Vagina (tissue), 2 donors: ENCODE measurements around the gene BRDT. TPM values are rescaled to one million over a fixed set of nuclear protein-coding genes. Genes with fewer than 3 reads are reported as not detected.

Experiments
- DNase-seq, 2 donors: peaks; one replicate each; pipeline ENCODE4 v3.0.0-alpha.2; 2017; ENCODE audit errors: extremely low spot score in 2 of 2
- H3K27ac ChIP-seq: fragments of 200-600 bp; sonication (generic); one replicate; pipeline ENCODE4 v1.5.1; 2019
- H3K27me3 ChIP-seq: fragments of 200-600 bp; sonication (generic); one replicate; pipeline ENCODE4 v1.5.1; 2019
- H3K36me3 ChIP-seq, 2 donors: fragments of 200-600 bp; sonication (generic); one replicate each; pipeline ENCODE4 v1.5.1; 2017 to 2019
- H3K4me1 ChIP-seq: fragments of 200-600 bp; sonication (generic); one replicate; pipeline ENCODE4 v1.5.1; 2019
- H3K4me3 ChIP-seq, 2 donors: fragments of 200-600 bp; sonication (generic); 1 replicate in 1 of 2; 2 replicates in 1 of 2; pipeline ENCODE4 v1.5.1; 2016 to 2019
- H3K9me3 ChIP-seq: fragments of 200-600 bp; sonication (generic); one replicate; pipeline ENCODE4 v1.5.1; 2019
- POLR2A ChIP-seq, 2 donors: fragments of 450-650 bp; IDR thresholded peaks; one replicate each; pipeline ENCODE4 v1.6.1; 2017; ENCODE audit warnings: antibody characterized with exemption in 2 of 2, mild to moderate bottlenecking in 2 of 2, moderate library complexity in 2 of 2
- POLR2AphosphoS5 ChIP-seq, 2 donors: sonication (generic); formaldehyde crosslinking; IDR thresholded peaks; one replicate each; pipeline ENCODE4 v1.9.0; 2017; ENCODE audit warnings: antibody characterized with exemption in 2 of 2, mild to moderate bottlenecking in 2 of 2, low read depth in 1 of 2; ENCODE audit not compliant: insufficient read depth in 1 of 2
- intact Hi-C: fragments of 100-400 bp; cut with DNase I; formaldehyde crosslinking; loops from one replicate; pipeline ENCODE4 v1.15.1; 2023
- total RNA-seq: library from RNA; depleted of rRNA; stranded (reverse); fragments of >200 nt; gene quantifications from one replicate; pipeline ENCODE4 v1.2.3, GENCODE V29; 2016
- TF ChIP-seq, protein P1 (sequence below), 3 experiments: fragments of 450-650 bp in 2 of 3; fragments of 200-600 bp in 1 of 3; sonication (generic) in 1 of 3; IDR thresholded peaks; one replicate each; pipeline ENCODE4 v1.5.1; 2017 to 2019; ENCODE audit warnings: antibody characterized with exemption in 3 of 3, mild to moderate bottlenecking in 2 of 3, moderate library complexity in 2 of 3

Gene BRDT
- total RNA-seq, 1 donor from 2014 or later = not detected

GRCh38 chr1:91916046-91916445 is 33.2 kb upstream of the BRDT start:
- H3K27me3 ChIP-seq = no peaks in the 10 kb centered on the region
- H3K36me3 ChIP-seq = no peaks in the 10 kb centered on the region
- TF ChIP-seq POLR2AphosphoS5 (IDR thresholded peaks at IDR 0.05; ENCODE audit: insufficient read depth in 1 of 2, low read depth in 1 of 2) (no peak), POLR2A (IDR thresholded peaks at IDR 0.05) (no peak)
- TF ChIP-seq, protein P1, sequence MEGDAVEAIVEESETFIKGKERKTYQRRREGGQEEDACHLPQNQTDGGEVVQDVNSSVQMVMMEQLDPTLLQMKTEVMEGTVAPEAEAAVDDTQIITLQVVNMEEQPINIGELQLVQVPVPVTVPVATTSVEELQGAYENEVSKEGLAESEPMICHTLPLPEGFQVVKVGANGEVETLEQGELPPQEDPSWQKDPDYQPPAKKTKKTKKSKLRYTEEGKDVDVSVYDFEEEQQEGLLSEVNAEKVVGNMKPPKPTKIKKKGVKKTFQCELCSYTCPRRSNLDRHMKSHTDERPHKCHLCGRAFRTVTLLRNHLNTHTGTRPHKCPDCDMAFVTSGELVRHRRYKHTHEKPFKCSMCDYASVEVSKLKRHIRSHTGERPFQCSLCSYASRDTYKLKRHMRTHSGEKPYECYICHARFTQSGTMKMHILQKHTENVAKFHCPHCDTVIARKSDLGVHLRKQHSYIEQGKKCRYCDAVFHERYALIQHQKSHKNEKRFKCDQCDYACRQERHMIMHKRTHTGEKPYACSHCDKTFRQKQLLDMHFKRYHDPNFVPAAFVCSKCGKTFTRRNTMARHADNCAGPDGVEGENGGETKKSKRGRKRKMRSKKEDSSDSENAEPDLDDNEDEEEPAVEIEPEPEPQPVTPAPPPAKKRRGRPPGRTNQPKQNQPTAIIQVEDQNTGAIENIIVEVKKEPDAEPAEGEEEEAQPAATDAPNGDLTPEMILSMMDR (IDR thresholded peaks at IDR 0.05) = no peak
- intact Hi-C loops = no loop called here
- DNase-seq = no peak
- H3K4me3 ChIP-seq = no peak overlapping the region
- no peaks in the 10 kb centered on the region for H3K4me1 ChIP-seq
- H3K9me3 ChIP-seq = no peaks in the 10 kb centered on the region
- H3K27ac ChIP-seq = no peak overlapping the region

GRCh38 chr1:91916811-91917460 is 32.3 kb upstream of the BRDT start:
- intact Hi-C loops = no loop called here
- no peak overlapping the region for H3K27ac ChIP-seq
- no peaks in the 10 kb centered on the region for H3K4me1 ChIP-seq
- H3K4me3 ChIP-seq = no peak overlapping the region
- no peaks in the 10 kb centered on the region for H3K27me3 ChIP-seq
- no peaks in the 10 kb centered on the region for H3K9me3 ChIP-seq
- no peak for DNase-seq
- TF ChIP-seq POLR2AphosphoS5 (IDR thresholded peaks at IDR 0.05; ENCODE audit: insufficient read depth in 1 of 2, low read depth in 1 of 2) (no peak), POLR2A (IDR thresholded peaks at IDR 0.05) (no peak)
- TF ChIP-seq, protein P1 (IDR thresholded peaks at IDR 0.05) = no peak
- no peaks in the 10 kb centered on the region for H3K36me3 ChIP-seq

- Histone ChIP-seq H3K27ac (no peak overlapping the region), H3K9me3 (no peaks in the 10 kb centered on the region), H3K36me3 (no peaks in the 10 kb centered on the region), H3K4me1 (peaks cover 5% of the 10 kb centered on the region), H3K27me3 (no peaks in the 10 kb centered on the region), H3K4me3 (no peak overlapping the region)
- TF ChIP-seq, protein P1 (IDR thresholded peaks at IDR 0.05) = no peak
- no peak for TF ChIP-seq POLR2AphosphoS5 (IDR thresholded peaks at IDR 0.05; ENCODE audit: insufficient read depth in 1 of 2, low read depth in 1 of 2)
- intact Hi-C loops = no loop called here
- DNase-seq = no peak
Observed at GRCh38 chr1:91919962-91920361, 29.2 kb upstream of the BRDT start.

GRCh38 chr1:91924146-91924545 is 25.1 kb upstream of the BRDT start:
- no peaks in the 10 kb centered on the region for H3K27me3 ChIP-seq

More at GRCh38 chr1:91924146-91924545, 25.1 kb upstream of the BRDT start:
- TF ChIP-seq POLR2A (IDR thresholded peaks at IDR 0.05) (no peak), POLR2AphosphoS5 (IDR thresholded peaks at IDR 0.05; ENCODE audit: insufficient read depth in 1 of 2, low read depth in 1 of 2) (peak in 1 of 2 donors; percentile 26)
- TF ChIP-seq, protein P1 (IDR thresholded peaks at IDR 0.05) = no peak
- Histone ChIP-seq H3K4me1 (peaks cover 5% of the 10 kb centered on the region), H3K9me3 (no peaks in the 10 kb centered on the region), H3K4me3 (no peak overlapping the region), H3K36me3 (no peaks in the 10 kb centered on the region), H3K27ac (no peak overlapping the region)
- intact Hi-C loops = no loop called here
- peak in 1 of 2 donors; percentile 71 for DNase-seq
